Measurements from ENCODE around the gene AMHR2.
A peak's percentile ranks its signal among the peaks of the same experiment; 100 is the strongest.
"Not testable (repeated sequence)": the region's sequence is repeated elsewhere in the genome, so short reads cannot be mapped to it uniquely, and the experiment has no call there.

The AMHR2 gene

GRCh38 chr12:53428741-53429140 is 5.1 kb downstream of the AMHR2 start:
- H3K9me3 Mint-ChIP-seq, result no peaks in the 10 kb centered on the region
- H3K4me1 Mint-ChIP-seq, result peaks cover 14% of the 10 kb centered on the region
- H3K4me3 Mint-ChIP-seq, result no peak overlapping the region
- DNase-seq (ENCODE audit: low spot score in 2 of 2), result no peak
- ATAC-seq, result no peak
- H3K27ac Mint-ChIP-seq, result no peak overlapping the region
- H3K36me3 Mint-ChIP-seq, result no peaks in the 10 kb centered on the region

- no peak for DNase-seq (ENCODE audit: low spot score in 2 of 2)
- Mint-ChIP-seq H3K27ac (peak overlapping the region; percentile 20), H3K9me3 (no peaks in the 10 kb centered on the region), H3K36me3 (no peaks in the 10 kb centered on the region), H3K4me1 (peaks cover 14% of the 10 kb centered on the region), H3K4me3 (no peak overlapping the region)
- ATAC-seq, result no peak
Measured at GRCh38 chr12:53430116-53430515, 6.5 kb downstream of the AMHR2 start.

GRCh38 chr12:53431187-53431586 is 7.5 kb downstream of the AMHR2 start:
- H3K27ac Mint-ChIP-seq, result no peak overlapping the region
- DNase-seq (ENCODE audit: low spot score in 2 of 2) (no peak), ATAC-seq (no peak)
- no peaks in the 10 kb centered on the region for H3K9me3 Mint-ChIP-seq
- H3K4me3 Mint-ChIP-seq, result no peak overlapping the region
- peaks cover 14% of the 10 kb centered on the region for H3K4me1 Mint-ChIP-seq
- H3K36me3 Mint-ChIP-seq, result no peaks in the 10 kb centered on the region

- not testable (repeated sequence) for DNase-seq (ENCODE audit: low spot score in 2 of 2); H3K4me3 Mint-ChIP-seq; H3K27ac Mint-ChIP-seq; ATAC-seq; H3K36me3 Mint-ChIP-seq; H3K4me1 Mint-ChIP-seq; H3K9me3 Mint-ChIP-seq
Measured at GRCh38 chr12:53435326-53435725, 11.7 kb downstream of the AMHR2 start.

- H3K4me3 Mint-ChIP-seq; H3K27ac Mint-ChIP-seq; ATAC-seq; DNase-seq (ENCODE audit: low spot score in 2 of 2); H3K9me3 Mint-ChIP-seq: not testable (repeated sequence)
- peaks cover 33% of the 10 kb centered on the region for H3K36me3 Mint-ChIP-seq
- peaks cover 26% of the 10 kb centered on the region for H3K4me1 Mint-ChIP-seq
Measured at GRCh38 chr12:53439582-53439981, 15.9 kb downstream of the AMHR2 start.

GRCh38 chr12:53441040-53441833 is 17.6 kb downstream of the AMHR2 start, which contains the start of gene PRR13:
TSS of gene PRR13 (plus strand) at chr12:53441734. CDS start at chr12:53442715, 981 bp downstream.
- ATAC-seq, result peak; percentile 98
- Mint-ChIP-seq H3K4me1 (peaks cover 41% of the 10 kb centered on the region), H3K9me3 (no peaks in the 10 kb centered on the region)

GRCh38 chr12:53443955-53444354 is 20.3 kb downstream of the AMHR2 start:
- ATAC-seq (no peak), DNase-seq (ENCODE audit: low spot score in 2 of 2) (no peak)
- peaks cover 45% of the 10 kb centered on the region for H3K4me1 Mint-ChIP-seq
- peak overlapping the region; percentile 88 for H3K27ac Mint-ChIP-seq
- H3K4me3 Mint-ChIP-seq, result peak overlapping the region; percentile 81
- H3K36me3 Mint-ChIP-seq, result peaks cover 76% of the 10 kb centered on the region
- no peaks in the 10 kb centered on the region for H3K9me3 Mint-ChIP-seq

More at GRCh38 chr12:53441040-53441833, 17.6 kb downstream of the AMHR2 start, which contains the start of gene PRR13:
- Mint-ChIP-seq H3K36me3 (peaks cover 49% of the 10 kb centered on the region), H3K27ac (peak within 1 kb of the TSS; percentile 88), H3K4me3 (peak within 1 kb of the TSS; percentile 81)
- peak; percentile 91 to 96 for DNase-seq (ENCODE audit: low spot score in 2 of 2)

- peak overlapping the region; percentile 40 for H3K27ac Mint-ChIP-seq
- peaks cover 45% of the 10 kb centered on the region for H3K4me1 Mint-ChIP-seq
- not testable (repeated sequence) for DNase-seq (ENCODE audit: low spot score in 2 of 2); ATAC-seq; H3K9me3 Mint-ChIP-seq
- peaks cover 83% of the 10 kb centered on the region for H3K36me3 Mint-ChIP-seq
- peak overlapping the region; percentile 81 for H3K4me3 Mint-ChIP-seq
Measured at GRCh38 chr12:53444593-53445325, 21.1 kb downstream of the AMHR2 start.

- ATAC-seq (no peak), DNase-seq (ENCODE audit: low spot score in 2 of 2) (no peak)
- Mint-ChIP-seq H3K4me3 (no peak overlapping the region), H3K4me1 (peaks cover 39% of the 10 kb centered on the region), H3K27ac (no peak overlapping the region), H3K9me3 (no peaks in the 10 kb centered on the region), H3K36me3 (peaks cover 84% of the 10 kb centered on the region)
Measured at GRCh38 chr12:53450936-53451335, 27.3 kb downstream of the AMHR2 start.

GRCh38 chr12:53451661-53452158 is 28.1 kb downstream of the AMHR2 start, which contains the start of gene PCBP2:
TSS of gene PCBP2 (plus strand) at chr12:53452102. CDS start at chr12:53454801, 2,699 bp downstream.
- DNase-seq (ENCODE audit: low spot score in 2 of 2), result peak; percentile 90 to 97
- peak within 1 kb of the TSS; percentile 89 for H3K4me3 Mint-ChIP-seq
- peak; percentile 98 for ATAC-seq
- H3K9me3 Mint-ChIP-seq, result no peaks in the 10 kb centered on the region
- H3K4me1 Mint-ChIP-seq, result peaks cover 32% of the 10 kb centered on the region
- peak within 1 kb of the TSS; percentile 99 for H3K27ac Mint-ChIP-seq
- peaks cover 84% of the 10 kb centered on the region for H3K36me3 Mint-ChIP-seq

GRCh38 chr12:53452159-53453077 is 28.8 kb downstream of the AMHR2 start:
- DNase-seq (ENCODE audit: low spot score in 2 of 2) (peak; percentile 68 to 90), ATAC-seq (peak; percentile 53)
- Mint-ChIP-seq H3K27ac (peak overlapping the region; percentile 99), H3K9me3 (no peaks in the 10 kb centered on the region), H3K4me1 (peaks cover 32% of the 10 kb centered on the region), H3K36me3 (peaks cover 84% of the 10 kb centered on the region), H3K4me3 (peak overlapping the region; percentile 89)

- ATAC-seq (no peak), DNase-seq (ENCODE audit: low spot score in 2 of 2) (no peak)
- Mint-ChIP-seq H3K36me3 (peaks cover 84% of the 10 kb centered on the region), H3K9me3 (no peaks in the 10 kb centered on the region), H3K4me3 (peak overlapping the region; percentile 89), H3K4me1 (peaks cover 38% of the 10 kb centered on the region), H3K27ac (peak overlapping the region; percentile 99)
Measured at GRCh38 chr12:53453953-53454640, 30.4 kb downstream of the AMHR2 start.

GRCh38 chr12:53454707-53455106 is 31.1 kb downstream of the AMHR2 start:
- Mint-ChIP-seq H3K9me3 (no peaks in the 10 kb centered on the region), H3K27ac (peak overlapping the region; percentile 99), H3K36me3 (peaks cover 85% of the 10 kb centered on the region), H3K4me3 (peak overlapping the region; percentile 89), H3K4me1 (peaks cover 38% of the 10 kb centered on the region)
- no peak for DNase-seq (ENCODE audit: low spot score in 2 of 2)
- no peak for ATAC-seq
